Effector memory CD4-positive, alpha-beta T cell (primary cell): ENCODE data around the gene HS3ST5.

Experiments used
- DNase-seq, 3 donors: peaks; one replicate each; pipeline ENCODE4 v3.0.0-alpha.2; 2020
- H3K27ac ChIP-seq: 2 replicates; pipeline ENCODE4 v1.7.0; 2013; ENCODE audit warnings: mild to moderate bottlenecking, low read length, moderate library complexity; ENCODE audit not compliant: insufficient read depth, poor library complexity, severe bottlenecking
- H3K27me3 ChIP-seq: replicated peaks from 2 replicates; pipeline ENCODE4 v1.7.0; 2013; ENCODE audit warnings: mild to moderate bottlenecking, low read length; ENCODE audit not compliant: insufficient read depth, control insufficient read depth, poor library complexity, severe bottlenecking
- H3K36me3 ChIP-seq: 2 replicates; pipeline ENCODE4 v1.7.0; 2013; ENCODE audit warnings: mild to moderate bottlenecking, low read length, moderate library complexity; ENCODE audit not compliant: control insufficient read depth, insufficient read depth
- H3K4me1 ChIP-seq: 2 replicates; pipeline ENCODE4 v1.7.0; 2013; ENCODE audit warnings: low read length, mild to moderate bottlenecking; ENCODE audit not compliant: control insufficient read depth, insufficient read depth, poor library complexity, severe bottlenecking
- H3K4me3 ChIP-seq: 2 replicates; pipeline ENCODE4 v1.7.0; 2013; ENCODE audit warnings: low read length, low read depth, mild to moderate bottlenecking; ENCODE audit not compliant: insufficient read depth, poor library complexity, severe bottlenecking
- H3K9me3 ChIP-seq: 2 replicates; pipeline ENCODE4 v1.7.0; 2013; ENCODE audit warnings: mild to moderate bottlenecking, low read length, moderate library complexity; ENCODE audit not compliant: control insufficient read depth

The HS3ST5 gene

DNA sequence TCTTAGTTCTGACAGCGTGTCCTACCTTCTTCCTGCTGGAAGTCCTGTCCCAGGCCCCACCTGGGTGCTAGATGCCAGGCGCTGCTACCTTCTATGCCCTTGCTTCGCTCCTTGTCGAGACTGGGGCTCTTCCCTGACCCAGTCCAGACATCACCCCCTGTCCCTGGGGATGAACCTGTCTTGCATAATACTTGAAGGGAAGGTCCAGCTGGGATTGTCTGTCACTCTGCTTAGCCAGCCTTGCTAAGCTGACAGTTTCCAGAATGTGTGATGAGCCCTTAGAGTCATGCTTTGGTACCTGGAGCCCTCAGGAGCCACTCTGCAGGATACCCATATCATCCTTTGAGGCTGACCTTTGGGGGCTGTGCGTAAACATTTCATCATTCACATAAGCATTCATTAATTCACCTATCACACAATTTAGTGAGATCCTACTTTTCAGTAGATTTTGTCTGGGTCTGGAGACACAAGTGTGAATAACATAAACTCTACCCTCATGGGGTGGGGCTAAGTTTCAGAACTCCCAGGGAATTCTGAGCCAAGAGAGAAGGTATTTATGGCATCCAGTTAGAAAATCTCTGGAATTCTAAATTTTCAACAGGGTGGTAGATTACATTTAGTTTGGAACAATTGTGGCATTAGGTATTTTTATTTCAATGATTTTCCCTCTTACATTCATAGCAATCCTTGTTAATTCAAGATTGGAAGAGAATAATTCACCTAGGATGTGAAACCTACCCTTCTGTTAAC is 220.7 kb downstream of the HS3ST5 start:
- DNase-seq, result no peak
- Histone ChIP-seq H3K9me3 (no peaks in the 10 kb centered on the region), H3K36me3 (no peaks in the 10 kb centered on the region), H3K27me3 (no peaks in the 10 kb centered on the region), H3K4me3 (no peak overlapping the region), H3K27ac (no peak overlapping the region), H3K4me1 (no peaks in the 10 kb centered on the region)

GRCh38 chr6:114119056-114119455 is 223.8 kb downstream of the HS3ST5 start:
- no peak for DNase-seq
- Histone ChIP-seq H3K27me3 (no peaks in the 10 kb centered on the region), H3K36me3 (no peaks in the 10 kb centered on the region), H3K27ac (no peak overlapping the region), H3K4me1 (no peaks in the 10 kb centered on the region), H3K4me3 (no peak overlapping the region), H3K9me3 (no peaks in the 10 kb centered on the region)

GRCh38 chr6:114115652-114116051 is 227.2 kb downstream of the HS3ST5 start:
- no peaks in the 10 kb centered on the region for H3K27me3 ChIP-seq
- H3K4me3 ChIP-seq, result no peak overlapping the region
- H3K4me1 ChIP-seq, result no peaks in the 10 kb centered on the region
- H3K27ac ChIP-seq, result no peak overlapping the region
- DNase-seq, result no peak
- H3K9me3 ChIP-seq, result no peaks in the 10 kb centered on the region
- H3K36me3 ChIP-seq, result no peaks in the 10 kb centered on the region

- Histone ChIP-seq H3K4me1 (no peaks in the 10 kb centered on the region), H3K9me3 (no peaks in the 10 kb centered on the region), H3K36me3 (no peaks in the 10 kb centered on the region), H3K27me3 (no peaks in the 10 kb centered on the region), H3K27ac (no peak overlapping the region), H3K4me3 (no peak overlapping the region)
- DNase-seq, result peak in 1 of 3 donors; percentile 1
Measured at GRCh38 chr6:114108119-114109002, 234.5 kb downstream of the HS3ST5 start.

GRCh38 chr6:114106020-114106419 is 236.8 kb downstream of the HS3ST5 start:
- DNase-seq, result no peak
- H3K36me3 ChIP-seq, result no peaks in the 10 kb centered on the region

DNA sequence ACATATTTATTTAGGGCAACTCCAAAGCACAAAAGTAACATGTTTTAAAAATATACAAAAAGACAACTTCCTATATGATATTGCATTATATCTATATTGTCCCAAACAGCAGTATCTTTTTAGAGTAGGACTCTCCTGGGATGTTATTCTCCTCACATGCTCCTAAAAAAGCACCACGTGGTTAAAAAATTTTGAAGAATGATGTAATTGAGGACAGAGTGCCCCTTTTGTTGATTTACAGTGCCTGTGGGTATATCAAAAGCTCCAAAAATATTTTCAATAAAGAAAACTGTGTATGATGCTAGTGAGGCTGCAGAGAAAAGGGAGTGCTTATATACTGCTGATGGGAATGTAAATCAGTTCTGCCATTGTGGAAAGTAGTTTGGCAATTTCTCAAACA is 241.6 kb downstream of the HS3ST5 start:
- Histone ChIP-seq H3K4me3 (no peak overlapping the region), H3K36me3 (no peaks in the 10 kb centered on the region), H3K9me3 (no peaks in the 10 kb centered on the region), H3K4me1 (no peaks in the 10 kb centered on the region), H3K27ac (no peak overlapping the region), H3K27me3 (no peaks in the 10 kb centered on the region)
- no peak for DNase-seq

More at GRCh38 chr6:114106020-114106419, 236.8 kb downstream of the HS3ST5 start:
- Histone ChIP-seq H3K4me3 (no peak overlapping the region), H3K27ac (no peak overlapping the region), H3K4me1 (no peaks in the 10 kb centered on the region), H3K9me3 (no peaks in the 10 kb centered on the region), H3K27me3 (no peaks in the 10 kb centered on the region)

DNA sequence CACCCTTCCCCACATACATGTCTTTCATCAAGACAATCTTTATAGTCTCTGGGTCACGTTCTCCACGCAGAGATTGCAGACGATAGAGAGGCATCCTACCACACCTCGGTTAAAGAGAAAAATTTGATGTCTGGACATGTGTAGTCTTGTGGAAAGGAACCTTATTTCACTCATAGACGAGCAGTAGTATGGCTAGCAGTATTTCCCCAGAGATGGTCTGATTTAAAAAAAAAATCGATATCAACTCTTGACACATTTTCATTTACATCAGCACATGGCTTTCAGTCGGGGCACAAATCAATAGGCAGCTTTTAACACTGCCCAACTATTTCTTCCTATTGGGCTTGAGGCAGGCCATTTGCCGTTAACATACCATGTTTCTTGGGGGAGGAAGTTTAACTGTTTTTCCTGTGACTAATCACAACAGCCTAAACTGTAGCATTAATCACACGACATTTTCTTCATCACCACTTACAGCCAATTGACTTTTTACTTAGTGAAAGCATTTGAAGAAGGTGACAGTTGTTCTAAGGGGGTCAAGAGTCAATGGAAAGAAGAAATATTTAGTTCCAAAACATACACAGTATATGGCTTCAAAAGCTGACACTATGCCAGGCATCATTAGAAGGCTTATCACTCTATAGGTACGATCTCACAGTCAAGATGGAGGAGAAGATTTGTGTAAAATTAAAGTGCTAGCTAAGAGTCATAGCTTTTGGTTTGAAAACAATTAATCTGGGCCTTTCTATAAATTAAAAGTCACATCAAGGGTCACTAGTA is 242.4 kb downstream of the HS3ST5 start:
- no peaks in the 10 kb centered on the region for H3K9me3 ChIP-seq
- H3K4me1 ChIP-seq, result no peaks in the 10 kb centered on the region
- no peak overlapping the region for H3K27ac ChIP-seq
- H3K36me3 ChIP-seq, result no peaks in the 10 kb centered on the region
- DNase-seq, result no peak
- no peaks in the 10 kb centered on the region for H3K27me3 ChIP-seq
- no peak overlapping the region for H3K4me3 ChIP-seq

- H3K9me3 ChIP-seq, result no peaks in the 10 kb centered on the region
- no peaks in the 10 kb centered on the region for H3K36me3 ChIP-seq
- H3K4me1 ChIP-seq, result no peaks in the 10 kb centered on the region
- H3K4me3 ChIP-seq, result no peak overlapping the region
- H3K27ac ChIP-seq, result no peak overlapping the region
- DNase-seq, result peak in 1 of 3 donors; percentile 1
- H3K27me3 ChIP-seq, result no peaks in the 10 kb centered on the region
Measured at GRCh38 chr6:114096561-114097172, 246.2 kb downstream of the HS3ST5 start.

DNA sequence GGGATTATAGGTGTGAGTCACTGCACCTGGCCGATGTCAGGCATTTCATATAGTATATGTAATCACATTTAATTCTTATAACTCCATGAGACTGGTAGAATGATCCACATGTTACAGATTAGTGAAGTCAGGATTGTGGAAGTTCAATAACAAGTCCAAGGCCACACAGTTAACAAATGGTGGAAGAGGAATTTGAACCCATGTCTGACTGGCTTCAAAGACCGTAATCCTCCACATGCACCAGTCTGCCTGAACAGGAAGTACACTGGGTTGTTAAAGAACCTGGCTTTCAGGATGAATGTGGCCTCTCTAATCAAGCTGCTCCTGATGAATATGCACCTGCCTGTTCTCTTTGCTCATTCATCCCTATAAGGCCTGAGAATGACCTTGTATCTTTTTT is 249.9 kb downstream of the HS3ST5 start:
- DNase-seq, result no peak
- no peak overlapping the region for H3K27ac ChIP-seq
- H3K36me3 ChIP-seq, result no peaks in the 10 kb centered on the region
- no peak overlapping the region for H3K4me3 ChIP-seq
- no peaks in the 10 kb centered on the region for H3K9me3 ChIP-seq
- H3K27me3 ChIP-seq, result no peaks in the 10 kb centered on the region
- H3K4me1 ChIP-seq, result no peaks in the 10 kb centered on the region
